Panc1 (cell line): ENCODE data around the gene SLC6A1.

Experiments used
- CTCF ChIP-seq: fragments of 450-650 bp; IDR thresholded peaks from 2 replicates; pipeline ENCODE4 v1.5.1; 2017; ENCODE audit warnings: mild to moderate bottlenecking
- POLR2AphosphoS5 ChIP-seq: IDR thresholded peaks from 2 replicates; pipeline ENCODE4 v1.6.1; 2012; ENCODE audit warnings: mild to moderate bottlenecking, low read depth, low read length, moderate library complexity
- REST ChIP-seq, 2 experiments: IDR thresholded peaks; 2 replicates each; pipeline ENCODE4 v1.6.1; 2011 to 2012; ENCODE audit warnings: low read depth in 2 of 2, control low read depth in 1 of 2, low read length in 1 of 2, mild to moderate bottlenecking in 1 of 2, moderate library complexity in 1 of 2; ENCODE audit not compliant: insufficient read depth in 1 of 2
- SIN3A ChIP-seq: IDR thresholded peaks from 2 replicates; pipeline ENCODE4 v1.6.1; 2012; ENCODE audit warnings: low read depth, mild to moderate bottlenecking, low read length, moderate library complexity, borderline replicate concordance; ENCODE audit not compliant: insufficient read depth
- TCF7L2 ChIP-seq: IDR thresholded peaks from 2 replicates; pipeline ENCODE4 v1.6.1; 2011; ENCODE audit warnings: mild to moderate bottlenecking, low read depth, low read length, inconsistent platforms

- TF ChIP-seq CTCF = no peak
- TF ChIP-seq REST (IDR thresholded peaks at IDR 0.05; ENCODE audit: insufficient read depth in 1 of 2, low read depth in 2 of 2, low read length in 1 of 2) = no peak
- TF ChIP-seq POLR2AphosphoS5 = no peak
- TF ChIP-seq SIN3A = no peak
- TF ChIP-seq TCF7L2 = no peak
Measured at GRCh38 chr3:10999221-11000107, 6.9 kb downstream of the SLC6A1 start.
